ENCODE data around the gene DPM1.

Gene DPM1

GRCh38 chr20:50895111-50895830 lies 63.1 kb downstream of the DPM1 start:
- no peak for DNase-seq (ENCODE audit: low spot score)

DNA sequence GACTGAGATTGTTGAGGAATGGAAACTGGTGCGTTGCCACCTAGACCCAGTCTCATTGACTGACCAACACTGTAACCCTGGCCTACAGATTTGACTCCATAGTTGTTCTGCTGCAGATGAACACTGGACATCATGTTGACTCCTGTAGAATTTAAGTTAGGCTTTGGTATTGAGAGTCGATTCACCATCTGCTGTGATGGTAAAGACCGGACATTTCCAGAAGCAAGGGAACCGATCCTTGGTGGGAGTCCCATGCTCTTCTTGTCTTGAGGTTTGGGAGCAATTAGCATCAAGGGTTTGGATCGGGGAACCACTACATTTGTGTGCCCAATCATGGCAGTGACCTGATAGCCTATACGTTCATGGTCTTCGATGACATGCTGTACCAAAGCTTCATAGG lies 64.7 kb downstream of the DPM1 start:
- no peak for DNase-seq (ENCODE audit: low spot score)

GRCh38 chr20:50892394-50892793 lies 65.9 kb downstream of the DPM1 start:
- no peak for DNase-seq (ENCODE audit: low spot score)

DNA sequence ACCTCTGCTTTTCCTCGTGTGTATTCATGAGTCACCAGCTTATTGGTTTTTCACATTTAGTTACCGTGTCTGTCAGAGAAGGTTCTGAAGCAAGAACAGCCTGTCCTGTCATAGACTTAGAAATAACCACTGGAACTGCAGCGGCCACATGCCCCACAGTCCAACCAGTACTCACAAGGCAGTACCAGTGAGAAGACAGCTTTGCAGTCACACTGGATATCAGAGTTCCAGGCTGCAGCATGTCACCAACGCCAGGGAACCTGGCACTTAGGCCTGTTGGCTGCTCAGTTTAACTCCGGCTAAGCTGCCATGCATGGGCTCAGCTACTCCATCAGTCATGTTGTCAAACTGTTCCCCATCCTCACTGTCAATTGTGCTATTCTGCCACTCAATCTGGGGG lies 67.2 kb downstream of the DPM1 start:
- DNase-seq (ENCODE audit: low spot score): no peak

DNA sequence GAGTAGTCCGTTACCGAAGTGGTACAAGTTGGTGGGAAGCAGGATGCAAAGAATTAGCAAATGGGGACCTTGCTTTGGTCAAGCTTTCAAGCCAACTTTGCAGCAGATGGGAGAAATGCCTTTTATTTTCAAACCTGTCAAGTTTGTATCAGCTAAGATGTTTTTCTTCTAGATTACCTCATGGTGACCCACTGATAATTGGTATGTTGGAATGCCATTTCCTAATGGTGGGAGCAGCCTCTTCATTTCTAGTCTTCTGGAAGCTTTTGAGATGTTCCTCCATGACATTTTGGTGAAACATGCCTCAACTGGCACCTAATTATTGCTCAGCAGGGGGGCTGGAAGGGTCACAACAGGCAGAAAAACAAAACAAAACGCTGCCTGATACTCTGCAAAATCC lies 70.8 kb downstream of the DPM1 start:
- no peak for DNase-seq (ENCODE audit: low spot score)

- DNase-seq (ENCODE audit: low spot score): no peak
Observed at GRCh38 chr20:50886184-50886790, 72.0 kb downstream of the DPM1 start.

DNA sequence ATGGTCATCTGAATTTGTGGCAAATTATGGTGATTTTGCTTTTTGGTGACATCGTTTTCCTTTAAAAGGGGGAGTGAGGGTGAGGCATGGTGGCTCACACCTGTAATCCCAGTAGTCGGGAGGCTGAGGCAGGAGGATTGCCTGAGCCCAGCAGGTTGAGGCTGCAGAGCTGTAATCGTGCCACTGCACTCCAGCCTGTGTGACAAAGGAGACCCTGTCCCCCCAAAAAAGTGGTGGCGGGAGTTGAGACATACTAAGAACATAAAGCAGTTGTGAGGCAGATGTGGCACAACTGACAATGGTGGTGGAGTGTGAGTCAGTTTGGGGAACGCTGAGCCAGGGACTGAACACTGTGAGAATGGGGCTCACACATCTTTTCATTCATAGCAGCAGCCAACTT lies 72.6 kb downstream of the DPM1 start:
- no peak for DNase-seq (ENCODE audit: low spot score)

DNA sequence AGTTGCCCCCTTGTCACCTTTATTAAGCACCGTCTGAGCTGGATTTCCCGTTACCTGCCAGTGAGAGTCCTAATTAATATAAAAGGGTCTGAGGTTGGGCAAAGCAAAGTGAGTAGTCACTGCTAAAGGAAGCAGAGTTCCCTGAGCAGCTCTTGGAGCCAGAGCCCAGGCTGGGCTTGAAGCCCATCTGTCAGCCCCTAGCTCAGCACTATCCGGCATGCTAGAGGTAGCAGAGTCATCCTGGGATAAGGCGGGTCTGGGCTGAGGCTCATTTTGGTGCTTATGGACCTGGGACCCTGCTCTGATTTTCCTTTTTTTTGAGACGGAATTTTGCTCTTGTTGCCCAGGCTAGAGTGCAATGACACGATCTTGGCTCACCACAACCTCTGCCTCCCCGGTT lies 73.3 kb downstream of the DPM1 start:
- no peak for DNase-seq (ENCODE audit: low spot score)

Data from AG08395 (cell line).